Upper lobe of left lung (tissue), 4 donors: ENCODE results near the gene SEMA5A.

Experiments
- CTCF ChIP-seq, 6 experiments: fragments of 450-650 bp in 4 of 6; fragments of 200-600 bp in 2 of 6; sonication (generic) in 2 of 6; IDR thresholded peaks; one replicate each; pipeline ENCODE4 v1.5.1; 2016 to 2019; ENCODE audit warnings: antibody characterized with exemption in 6 of 6
- POLR2A ChIP-seq, 4 donors: fragments of 450-650 bp; IDR thresholded peaks; one replicate each; pipeline ENCODE4 v1.5.1; 2016 to 2017; ENCODE audit warnings: antibody characterized with exemption in 4 of 4, mild to moderate bottlenecking in 2 of 4
- POLR2AphosphoS5 ChIP-seq, 2 donors: sonication (generic); formaldehyde crosslinking; IDR thresholded peaks; one replicate each; pipeline ENCODE4 v1.5.1; 2017; ENCODE audit warnings: antibody characterized with exemption in 2 of 2

- no peak for TF ChIP-seq CTCF (IDR thresholded peaks at IDR 0.05)
- no peak for TF ChIP-seq POLR2AphosphoS5 (IDR thresholded peaks at IDR 0.05)
- no peak for TF ChIP-seq POLR2A (IDR thresholded peaks at IDR 0.05)
Observed at GRCh38 chr5:9452181-9452580, 93.7 kb downstream of the SEMA5A start.
